Measurements from ENCODE around the gene CNPY3. TPM values are rescaled to one million over a fixed set of nuclear protein-coding genes. Genes with fewer than 3 reads are reported as not detected.

Gene CNPY3
- polyA plus RNA-seq, 1 of the 3 experiments (the other 2 are of a cell fraction), result 77.5 TPM

- Histone ChIP-seq H3K27ac (ENCODE audit: low read depth in 2 of 2, low read length in 1 of 2) (no peak overlapping the region), H3K27me3 (ENCODE audit: insufficient read depth) (no peaks in the 10 kb centered on the region), H4K20me1 (ENCODE audit: insufficient read depth) (no peaks in the 10 kb centered on the region), H2AFZ (ENCODE audit: low read depth) (no peak overlapping the region), H3K4me2 (no peak overlapping the region), H3K9me2 (no peaks in the 10 kb centered on the region), H3K4me3 (ENCODE audit: low read depth in 2 of 2, low read length in 1 of 2) (no peak overlapping the region), H3F3A (replicated peaks; ENCODE audit: insufficient read depth) (peaks cover 10% of the 10 kb centered on the region), H3K9me3 (no peaks in the 10 kb centered on the region), H3K36me3 (replicated peaks in 1 of 2; ENCODE audit: control insufficient read depth in 1 of 2, insufficient read depth in 2 of 2, low read length in 1 of 2) (peaks cover 0 to 39% of the 10 kb centered on the region in 2 experiments), H3K4me1 (ENCODE audit: control insufficient read depth in 1 of 2, insufficient read depth in 2 of 2, low read depth in 1 of 2, low read length in 1 of 2) (peaks cover 0 to 9% of the 10 kb centered on the region in 2 experiments; a peak in 3 of 4 replicates), H3K79me2 (ENCODE audit: insufficient read depth) (no peaks in the 10 kb centered on the region), H3K9ac (no peak overlapping the region)
- DNase-seq, result no peak
- ChIA-PET POLR2A (interaction anchor here (0.7 kb wide), 1 partner anchor 52 kb away, joined by 3 read pairs; no protein-coding TSS in a partner anchor), CTCF (interaction anchor here (1.5 kb wide), 1 partner anchor 67 kb away, joined by 4 read pairs; no protein-coding TSS in a partner anchor)
- TF ChIP-seq YY1 (IDR thresholded peaks at IDR 0.05; ENCODE audit: low read depth) (no peak), JUND (IDR thresholded peaks at IDR 0.05) (no peak), EP300 (IDR thresholded peaks at IDR 0.05; ENCODE audit: borderline replicate concordance in 1 of 2, low read depth in 1 of 2, low read length in 1 of 2) (no peak), CHD2 (IDR thresholded peaks at IDR 0.05; ENCODE audit: low read length, partially characterized antibody) (no peak), USF1 (IDR thresholded peaks at IDR 0.05; ENCODE audit: borderline replicate concordance, low read depth) (no peak), GABPA (IDR thresholded peaks at IDR 0.05; ENCODE audit: low read depth) (no peak)
- 100% methylated on average over 1 of the region's 4 CpGs for whole genome bisulfite sequencing (ENCODE audit: low lambda C conversion rate)
Observed at GRCh38 chr6:42968783-42969182, 39.5 kb downstream of the CNPY3 start.

- Histone ChIP-seq H2AFZ (ENCODE audit: low read depth) (no peak overlapping the region), H4K20me1 (ENCODE audit: insufficient read depth) (no peaks in the 10 kb centered on the region), H3K9me3 (no peaks in the 10 kb centered on the region), H3K9ac (no peak overlapping the region), H3K4me2 (no peak overlapping the region), H3K27ac (ENCODE audit: low read depth in 2 of 2, low read length in 1 of 2) (no peak overlapping the region), H3K4me3 (ENCODE audit: low read depth in 2 of 2, low read length in 1 of 2) (no peak overlapping the region), H3K4me1 (ENCODE audit: control insufficient read depth in 1 of 2, insufficient read depth in 2 of 2, low read depth in 1 of 2, low read length in 1 of 2) (peaks cover 0 to 9% of the 10 kb centered on the region in 2 experiments; a peak in 3 of 4 replicates), H3K36me3 (replicated peaks in 1 of 2; ENCODE audit: control insufficient read depth in 1 of 2, insufficient read depth in 2 of 2, low read length in 1 of 2) (peaks cover 0 to 35% of the 10 kb centered on the region in 2 experiments), H3K9me2 (no peaks in the 10 kb centered on the region), H3F3A (replicated peaks; ENCODE audit: insufficient read depth) (peaks cover 10% of the 10 kb centered on the region), H3K27me3 (ENCODE audit: insufficient read depth) (no peaks in the 10 kb centered on the region), H3K79me2 (ENCODE audit: insufficient read depth) (no peaks in the 10 kb centered on the region)
- TF ChIP-seq EZH2phosphoT487 (IDR thresholded peaks at IDR 0.05; ENCODE audit: borderline replicate concordance, low read depth), result no peak
- TF ChIP-seq IRF3 (IDR thresholded peaks at IDR 0.05; ENCODE audit: low read depth, low read length), result no peak
- no peak for TF ChIP-seq USF2 (IDR thresholded peaks at IDR 0.05; ENCODE audit: borderline replicate concordance, low read depth, low read length)
- no peak for TF ChIP-seq SIN3A (IDR thresholded peaks at IDR 0.05; ENCODE audit: borderline replicate concordance, low read depth, low read length)
- no peak for TF ChIP-seq MXI1 (IDR thresholded peaks at IDR 0.05; ENCODE audit: low read depth, low read length)
- no peak for TF ChIP-seq FOSL2 (IDR thresholded peaks at IDR 0.05; ENCODE audit: borderline replicate concordance, low read depth)
- TF ChIP-seq ZBTB33 (IDR thresholded peaks at IDR 0.05; ENCODE audit: borderline replicate concordance, low read depth), result no peak
- no peak for TF ChIP-seq PBX3 (IDR thresholded peaks at IDR 0.05)
- TF ChIP-seq MEF2A (IDR thresholded peaks at IDR 0.05; ENCODE audit: borderline replicate concordance, low read depth), result no peak
- no peak for TF ChIP-seq GATA2 (CRISPR knock-in tag; IDR thresholded peaks at IDR 0.05)
- ChIA-PET POLR2A (interaction anchor here (1.0 to 1.5 kb wide), 2 partner anchors 9 to 40 kb away, joined by 3 to 5 read pairs; partner anchors contain the start of genes CNPY3 and PEX6), CTCF (interaction anchor here (1.5 to 1.7 kb wide), 2 partner anchors 10 to 68 kb away, joined by 4 to 5 read pairs; partner anchors contain the start of gene PEX6)
- no peak for DNase-seq
- 92% methylated on average over 2 of the region's 2 CpGs for WGBS (ENCODE audit: low lambda C conversion rate)
Observed at GRCh38 chr6:42969431-42969830, 40.2 kb downstream of the CNPY3 start.
